Stimulated activated naive B cell treated with anti-CD40 and anti-IgM and Interleukin-4, amounts not matched to agents 10 μg/mL and 1 μg/mL and 100 μg/mL, for 72 hours (primary cell): Measurements from ENCODE around the gene SIRT5.

Experiments used
- ATAC-seq, 2 donors: fragments of 150-1000 bp; cut with Tn5 transposase; replicated peaks; 2 replicates each; pipeline ENCODE4 v1.10.0; 2021; ENCODE audit warnings: moderate library complexity in 1 of 2
- DNase-seq: peaks from one replicate; pipeline ENCODE4 v3.0.0; 2021
- H3K27ac Mint-ChIP-seq: one replicate; pipeline ENCODE4 v1.8.0; 2022; ENCODE audit warnings: mild to moderate bottlenecking, mixed read lengths
- H3K27me3 Mint-ChIP-seq, 2 donors: one replicate each; pipeline ENCODE4 v1.8.0; 2022; ENCODE audit warnings: mixed read lengths in 2 of 2
- H3K36me3 Mint-ChIP-seq, 2 donors: one replicate each; pipeline ENCODE4 v1.8.0; 2022; ENCODE audit warnings: mixed read lengths in 2 of 2, mild to moderate bottlenecking in 1 of 2
- H3K4me1 Mint-ChIP-seq, 2 donors: one replicate each; pipeline ENCODE4 v1.8.0; 2022; ENCODE audit warnings: mixed read lengths in 2 of 2, mild to moderate bottlenecking in 1 of 2
- H3K4me3 Mint-ChIP-seq, 2 donors: one replicate each; pipeline ENCODE4 v1.8.0; 2022; ENCODE audit warnings: mild to moderate bottlenecking in 2 of 2, mixed read lengths in 2 of 2, moderate library complexity in 1 of 2
- H3K9me3 Mint-ChIP-seq, 2 donors: one replicate each; pipeline ENCODE4 v1.8.0; 2022; ENCODE audit warnings: mixed read lengths in 2 of 2, mild to moderate bottlenecking in 1 of 2

SIRT5 gene

DNA sequence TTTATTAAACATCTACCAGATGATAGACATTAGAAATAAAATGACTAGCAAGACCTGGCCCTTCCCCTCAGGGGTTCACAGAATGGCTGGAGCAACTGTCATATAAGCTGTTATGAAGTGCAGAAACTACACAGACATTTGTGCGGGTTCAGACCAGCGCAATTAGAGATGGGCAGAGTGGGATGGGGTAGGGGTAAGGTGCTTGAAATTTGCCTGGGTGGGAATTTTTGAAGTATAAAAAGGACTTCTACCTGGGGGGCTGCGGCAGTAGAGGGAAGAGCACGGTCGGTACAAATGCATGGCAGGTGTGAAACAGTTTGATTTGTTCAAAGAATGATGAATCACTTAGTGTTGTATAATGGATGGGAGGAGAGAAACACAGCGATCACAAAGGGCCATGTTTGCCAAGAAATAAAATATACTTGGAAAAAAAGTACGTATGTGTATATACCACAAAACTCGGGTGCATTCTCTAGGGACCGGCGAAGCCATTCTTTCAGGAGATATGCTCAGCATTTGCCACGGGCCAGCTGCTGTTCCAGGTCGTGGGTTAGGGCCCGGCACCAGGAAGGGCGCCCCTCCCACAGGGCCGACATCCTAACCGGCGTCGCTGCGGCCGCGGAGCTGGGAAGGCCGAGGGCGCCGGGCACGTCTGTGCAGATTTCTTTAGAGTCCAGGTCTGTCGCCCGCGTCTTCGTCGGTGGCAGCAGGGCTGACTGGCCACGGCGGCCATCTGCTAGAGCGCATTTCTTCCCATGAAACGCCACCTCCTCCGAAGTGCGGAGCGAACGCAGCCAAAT is 39.9 kb downstream of the SIRT5 start:
- H3K4me1 Mint-ChIP-seq, result peaks cover 18 to 43% of the 10 kb centered on the region in 2 donors
- peaks cover 16 to 29% of the 10 kb centered on the region in 2 donors for H3K36me3 Mint-ChIP-seq

DNA sequence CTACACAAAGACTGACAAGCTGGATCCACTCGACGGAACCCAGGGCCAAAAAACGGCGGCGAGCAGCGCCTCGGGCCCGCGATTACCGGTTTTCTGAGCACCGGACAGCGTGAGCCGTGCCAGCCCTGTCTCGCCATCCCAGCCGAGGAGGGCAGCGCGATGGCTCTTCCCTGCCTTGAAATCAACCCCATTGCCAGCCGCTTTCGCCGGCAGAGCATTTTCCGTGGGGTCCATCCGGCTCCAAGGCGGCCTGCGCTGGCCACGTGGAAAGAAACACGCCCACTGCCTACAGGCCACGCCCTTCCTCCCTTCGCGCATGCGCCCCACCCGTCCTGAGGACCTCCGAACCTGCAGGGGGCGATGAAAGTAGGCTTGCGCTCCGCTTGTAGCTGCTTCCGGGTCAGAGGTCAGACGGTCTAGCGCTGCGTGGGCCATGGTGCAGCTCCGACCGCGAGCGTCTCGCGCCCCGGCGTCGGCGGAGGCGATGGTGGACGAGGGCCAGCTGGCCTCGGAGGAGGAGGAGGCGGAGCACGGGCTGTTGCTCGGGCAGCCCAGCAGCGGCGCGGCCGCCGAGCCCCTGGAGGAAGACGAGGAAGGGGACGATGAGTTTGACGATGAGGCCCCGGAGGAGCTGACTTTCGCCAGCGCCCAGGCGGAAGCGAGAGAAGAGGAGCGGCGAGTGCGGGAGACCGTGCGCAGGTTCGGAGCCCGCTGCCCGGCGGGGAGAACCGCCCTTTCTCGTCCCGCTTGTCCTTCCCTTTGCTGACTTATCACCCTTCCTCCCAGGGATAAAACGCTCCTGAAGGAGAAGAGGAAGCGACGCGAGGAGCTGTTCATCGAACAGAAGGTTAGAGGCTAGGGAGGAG is 40.8 kb downstream of the SIRT5 start, which contains the start of gene NOL7:
Gene NOL7, plus strand, starts transcription at position 410 of the 866 bp plus-strand sequence. Its CDS starts 24 bp downstream, at position 434.
- Mint-ChIP-seq H3K9me3 (no peaks in the 10 kb centered on the region), H3K4me1 (peaks cover 18 to 43% of the 10 kb centered on the region in 2 donors), H3K36me3 (peaks cover 17 to 29% of the 10 kb centered on the region in 2 donors), H3K27ac (peak within 1 kb of the TSS; percentile 99), H3K27me3 (no peaks in the 10 kb centered on the region), H3K4me3 (peak within 1 kb of the TSS; percentile 92 to 98)
- DNase-seq (peak; percentile 97), ATAC-seq (peak; percentile 95)

More for the DNA sequence above, 39.9 kb downstream of the SIRT5 start:
- Mint-ChIP-seq H3K4me3 (peak overlapping the region; percentile 92 to 98), H3K27me3 (no peaks in the 10 kb centered on the region), H3K27ac (peak overlapping the region; percentile 99), H3K9me3 (no peaks in the 10 kb centered on the region)
- ATAC-seq, result peak; percentile 28 to 30
- no peak for DNase-seq

GRCh38 chr6:13615792-13616120 is 41.4 kb downstream of the SIRT5 start:
- H3K36me3 Mint-ChIP-seq, result peaks cover 15 to 29% of the 10 kb centered on the region in 2 donors
- peak overlapping the region; percentile 92 to 98 for H3K4me3 Mint-ChIP-seq
- peaks cover 17 to 37% of the 10 kb centered on the region in 2 donors for H3K4me1 Mint-ChIP-seq

GRCh38 chr6:13617066-13617465 is 42.7 kb downstream of the SIRT5 start:
- ATAC-seq, result no peak
- Mint-ChIP-seq H3K4me1 (peaks cover 13 to 26% of the 10 kb centered on the region in 2 donors), H3K9me3 (no peaks in the 10 kb centered on the region), H3K27me3 (no peaks in the 10 kb centered on the region), H3K4me3 (peak overlapping the region; percentile 92 to 98), H3K27ac (peak overlapping the region; percentile 80), H3K36me3 (peaks cover 15 to 25% of the 10 kb centered on the region in 2 donors)
- no peak for DNase-seq

More at GRCh38 chr6:13615792-13616120, 41.4 kb downstream of the SIRT5 start:
- Mint-ChIP-seq H3K9me3 (no peaks in the 10 kb centered on the region), H3K27ac (peak overlapping the region; percentile 99), H3K27me3 (no peaks in the 10 kb centered on the region)
- peak; percentile 36 for DNase-seq
- peak; percentile 44 to 48 for ATAC-seq

GRCh38 chr6:13624871-13625288 is 50.5 kb downstream of the SIRT5 start:
- Mint-ChIP-seq H3K27ac (peak overlapping the region; percentile 66), H3K36me3 (peaks cover 20 to 39% of the 10 kb centered on the region in 2 donors), H3K27me3 (no peaks in the 10 kb centered on the region), H3K4me1 (peaks cover 12 to 17% of the 10 kb centered on the region in 2 donors), H3K9me3 (no peaks in the 10 kb centered on the region), H3K4me3 (no peak overlapping the region)
- DNase-seq, result no peak
- peak; percentile 72 to 83 for ATAC-seq

DNA sequence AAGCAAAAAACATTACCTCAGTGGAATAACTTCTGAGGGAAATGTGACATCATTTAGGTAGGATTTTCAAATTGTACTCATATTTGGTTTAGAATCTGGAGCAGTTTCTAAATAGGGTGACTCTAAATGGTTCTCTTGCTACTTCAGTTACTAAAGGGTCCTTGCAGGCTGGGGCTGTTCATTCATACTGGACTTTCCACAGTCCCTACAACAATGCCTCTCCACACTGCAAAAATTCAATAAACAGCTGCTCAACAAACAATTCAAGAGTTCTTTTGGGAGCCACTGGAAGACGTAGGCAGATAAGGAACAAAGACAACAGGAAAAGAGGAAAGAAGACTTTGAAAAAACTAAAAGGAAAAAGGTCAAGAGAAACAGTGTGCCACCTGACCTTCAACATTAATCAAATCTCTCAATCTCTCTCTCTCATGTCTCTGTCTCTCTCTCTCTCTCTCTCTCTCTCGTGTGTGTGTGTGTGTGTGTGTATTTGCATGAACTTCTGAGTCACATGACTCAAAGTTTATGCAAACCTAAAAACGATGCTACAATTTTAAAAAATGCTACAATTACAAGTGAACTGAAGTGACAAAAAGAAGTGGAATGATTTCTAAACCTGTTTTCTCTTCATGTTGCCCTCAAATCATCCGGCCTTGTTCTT is 55.2 kb downstream of the SIRT5 start:
- Mint-ChIP-seq H3K9me3 (no peaks in the 10 kb centered on the region), H3K36me3 (peaks cover 22 to 48% of the 10 kb centered on the region in 2 donors), H3K4me1 (peaks cover 12 to 32% of the 10 kb centered on the region in 2 donors), H3K4me3 (no peak overlapping the region), H3K27ac (peak overlapping the region; percentile 63), H3K27me3 (no peaks in the 10 kb centered on the region)
- DNase-seq, result no peak
- no peak for ATAC-seq

DNA sequence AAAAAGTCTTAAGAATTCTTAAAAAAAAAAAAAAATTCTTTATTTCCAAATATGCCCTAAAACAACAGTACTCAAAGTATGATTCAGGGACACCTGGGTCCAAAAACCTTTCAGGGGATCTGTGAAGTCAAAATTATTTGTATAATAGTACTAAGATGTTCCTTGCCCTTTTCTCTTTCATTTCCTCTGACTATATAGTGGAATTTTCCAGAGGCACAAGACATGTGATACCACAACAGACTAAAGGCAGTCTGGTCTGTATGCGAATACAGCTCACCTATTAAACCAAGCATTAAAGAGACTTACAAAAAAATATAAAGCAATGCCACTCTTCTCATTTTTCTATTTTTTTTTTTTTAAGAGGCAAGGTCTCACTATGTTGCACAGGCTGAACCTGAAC is 56.1 kb downstream of the SIRT5 start:
- H3K4me1 Mint-ChIP-seq, result peaks cover 8 to 25% of the 10 kb centered on the region in 2 donors
- H3K27ac Mint-ChIP-seq, result peak overlapping the region; percentile 37
- H3K27me3 Mint-ChIP-seq, result no peaks in the 10 kb centered on the region
- ATAC-seq, result peak; percentile 76 to 78
- peaks cover 27 to 51% of the 10 kb centered on the region in 2 donors for H3K36me3 Mint-ChIP-seq
- no peaks in the 10 kb centered on the region for H3K9me3 Mint-ChIP-seq
- no peak overlapping the region for H3K4me3 Mint-ChIP-seq
- DNase-seq, result no peak

DNA sequence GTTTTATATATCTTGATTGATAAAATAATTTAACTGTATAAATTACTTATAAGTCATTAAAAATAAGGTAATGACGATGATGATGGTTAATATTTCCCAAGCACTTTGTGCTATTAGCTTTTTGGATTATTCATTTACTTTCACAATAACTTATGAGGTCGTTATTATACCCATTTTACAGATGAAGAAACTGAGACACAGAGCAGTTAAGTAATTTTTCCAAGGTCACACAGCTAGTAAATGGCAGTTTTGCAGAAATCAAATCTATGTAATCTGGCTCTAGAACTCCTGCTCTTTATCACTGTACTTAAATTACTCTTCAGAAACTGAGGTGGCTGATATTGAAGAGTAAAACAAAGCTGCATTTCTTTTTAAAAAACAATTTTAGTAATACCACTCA is 58.9 kb downstream of the SIRT5 start:
- Mint-ChIP-seq H3K27me3 (no peaks in the 10 kb centered on the region), H3K27ac (no peak overlapping the region), H3K4me1 (peaks cover 10 to 21% of the 10 kb centered on the region in 2 donors), H3K4me3 (no peak overlapping the region), H3K36me3 (peaks cover 36 to 58% of the 10 kb centered on the region in 2 donors), H3K9me3 (no peaks in the 10 kb centered on the region)
- ATAC-seq (no peak), DNase-seq (no peak)

DNA sequence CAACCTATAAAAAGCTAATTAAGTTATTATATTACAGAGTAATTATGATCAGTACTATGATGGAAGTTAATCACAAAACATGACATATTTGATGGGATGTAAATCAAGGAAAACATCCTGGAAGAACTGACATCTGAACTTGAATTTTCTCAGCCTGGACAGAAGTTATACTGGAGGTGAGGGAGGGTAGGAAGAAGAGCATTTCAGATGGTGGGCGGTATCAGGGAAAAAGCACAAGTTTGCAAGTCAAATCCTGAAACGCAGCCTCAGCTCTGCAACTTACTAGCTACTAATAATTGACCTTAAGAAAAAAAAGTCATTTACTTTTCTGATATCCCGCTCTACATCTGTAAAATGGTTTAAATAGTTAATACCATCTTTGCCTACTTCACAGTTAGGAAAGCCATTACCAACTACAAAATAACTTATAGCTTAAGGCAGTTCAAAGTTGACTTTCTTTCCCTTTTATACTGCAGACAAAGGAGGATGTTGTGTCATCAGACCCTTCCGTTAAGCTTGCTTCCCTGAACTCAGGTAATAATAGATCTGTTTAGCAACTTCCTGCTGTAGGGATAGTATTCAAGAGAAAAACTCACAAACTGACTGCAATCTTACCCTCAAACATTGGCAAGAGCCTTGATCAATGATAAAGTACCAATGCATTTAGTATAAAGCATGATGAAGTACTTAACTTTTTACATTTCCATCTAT is 61.7 kb downstream of the SIRT5 start:
- H3K27ac Mint-ChIP-seq, result no peak overlapping the region
- DNase-seq (no peak), ATAC-seq (no peak)
- H3K27me3 Mint-ChIP-seq, result no peaks in the 10 kb centered on the region
- no peaks in the 10 kb centered on the region for H3K9me3 Mint-ChIP-seq
- peaks cover 32 to 59% of the 10 kb centered on the region in 2 donors for H3K36me3 Mint-ChIP-seq
- peaks cover 5 to 11% of the 10 kb centered on the region in 2 donors for H3K4me1 Mint-ChIP-seq
- H3K4me3 Mint-ChIP-seq, result no peak overlapping the region

GRCh38 chr6:13638014-13638413 is 63.6 kb downstream of the SIRT5 start:
- H3K27me3 Mint-ChIP-seq, result no peaks in the 10 kb centered on the region
- no peaks in the 10 kb centered on the region for H3K9me3 Mint-ChIP-seq
- ATAC-seq, result no peak
- no peak overlapping the region for H3K4me3 Mint-ChIP-seq
- no peak for DNase-seq
- H3K4me1 Mint-ChIP-seq, result peaks cover 0 to 4% of the 10 kb centered on the region in 2 donors
- peaks cover 25 to 50% of the 10 kb centered on the region in 2 donors for H3K36me3 Mint-ChIP-seq
- H3K27ac Mint-ChIP-seq, result no peak overlapping the region

GRCh38 chr6:13638626-13639025 is 64.2 kb downstream of the SIRT5 start:
- ATAC-seq, result no peak
- peaks cover 0 to 4% of the 10 kb centered on the region in 2 donors for H3K4me1 Mint-ChIP-seq
- H3K4me3 Mint-ChIP-seq, result no peak overlapping the region
- H3K27ac Mint-ChIP-seq, result peak overlapping the region; percentile 16
- H3K27me3 Mint-ChIP-seq, result no peaks in the 10 kb centered on the region
- peaks cover 30 to 53% of the 10 kb centered on the region in 2 donors for H3K36me3 Mint-ChIP-seq
- DNase-seq, result no peak
- no peaks in the 10 kb centered on the region for H3K9me3 Mint-ChIP-seq

DNA sequence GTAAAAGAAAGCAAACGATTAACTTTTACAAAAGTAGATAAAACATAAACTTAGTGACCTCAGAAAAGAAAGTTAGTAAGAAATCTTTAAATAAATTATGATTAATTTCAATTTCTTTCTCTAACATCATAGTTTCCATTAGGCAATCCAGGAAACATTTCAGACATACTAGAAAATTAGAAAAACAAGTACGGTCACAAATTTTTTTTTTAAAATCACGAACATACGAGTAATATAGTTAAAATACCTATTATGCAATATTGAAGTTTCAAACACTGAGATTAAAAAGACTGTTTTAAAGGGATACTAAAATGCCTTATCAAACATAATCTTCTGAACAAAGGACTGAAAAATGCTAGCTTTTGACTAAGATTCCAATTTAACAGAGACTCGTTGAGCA is 66.9 kb downstream of the SIRT5 start:
- H3K27ac Mint-ChIP-seq, result no peak overlapping the region
- no peaks in the 10 kb centered on the region for H3K9me3 Mint-ChIP-seq
- ATAC-seq (no peak), DNase-seq (no peak)
- peaks cover 21 to 43% of the 10 kb centered on the region in 2 donors for H3K36me3 Mint-ChIP-seq
- H3K27me3 Mint-ChIP-seq, result no peaks in the 10 kb centered on the region
- peaks cover 0 to 4% of the 10 kb centered on the region in 2 donors for H3K4me1 Mint-ChIP-seq
- H3K4me3 Mint-ChIP-seq, result no peak overlapping the region

DNA sequence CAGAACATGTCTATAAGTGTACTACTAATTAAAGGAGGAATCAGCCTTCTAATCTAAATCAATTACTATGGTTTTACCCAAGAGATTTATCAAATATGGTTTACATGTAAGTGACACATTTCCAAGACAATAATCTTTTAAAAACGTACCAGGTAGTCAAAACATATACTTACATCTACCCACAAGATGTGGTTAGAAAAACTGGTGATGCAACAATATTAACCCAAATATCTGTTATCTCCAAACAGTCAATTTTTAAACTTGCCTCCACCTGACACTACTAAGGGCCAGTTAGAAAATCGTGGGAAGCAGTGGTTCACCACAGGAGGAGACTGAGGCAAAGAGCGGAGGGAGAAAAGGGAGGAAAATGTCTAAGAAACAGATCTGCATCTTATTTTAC is 68.7 kb downstream of the SIRT5 start:
- ATAC-seq, result no peak
- Mint-ChIP-seq H3K9me3 (no peaks in the 10 kb centered on the region), H3K4me1 (peaks cover 2 to 5% of the 10 kb centered on the region in 2 donors), H3K27ac (peak overlapping the region; percentile 42), H3K36me3 (peaks cover 18 to 28% of the 10 kb centered on the region in 2 donors), H3K27me3 (no peaks in the 10 kb centered on the region), H3K4me3 (no peak overlapping the region)
- no peak for DNase-seq
